T47D (cell line): ENCODE measurements around the gene DCAF12L2.
A peak's percentile ranks its signal among the peaks of the same experiment; 100 is the strongest.
"Not testable (repeated sequence)": the region's sequence is repeated elsewhere in the genome, so short reads cannot be mapped to it uniquely, and the experiment has no call there.

Experiments used
- DNase-seq, 2 experiments: peaks; one replicate each; pipeline versions ENCODE4 v3.0.0 to v3.0.0-alpha.2; 2011 to 2012; ENCODE audit warnings: low read depth in 1 of 2, low spot score in 1 of 2
- JUND ChIP-seq: IDR thresholded peaks from 2 replicates; pipeline ENCODE4 v1.6.1; 2012; ENCODE audit warnings: low read depth
- in situ Hi-C: cut with HindIII; loops from 2 replicates; pipeline ENCODE4 v1.10.0; 2016; ENCODE audit warnings: low sequenced_read_pairs, low pct_unique_long_range_greater_than_20kb

The DCAF12L2 gene

DNA sequence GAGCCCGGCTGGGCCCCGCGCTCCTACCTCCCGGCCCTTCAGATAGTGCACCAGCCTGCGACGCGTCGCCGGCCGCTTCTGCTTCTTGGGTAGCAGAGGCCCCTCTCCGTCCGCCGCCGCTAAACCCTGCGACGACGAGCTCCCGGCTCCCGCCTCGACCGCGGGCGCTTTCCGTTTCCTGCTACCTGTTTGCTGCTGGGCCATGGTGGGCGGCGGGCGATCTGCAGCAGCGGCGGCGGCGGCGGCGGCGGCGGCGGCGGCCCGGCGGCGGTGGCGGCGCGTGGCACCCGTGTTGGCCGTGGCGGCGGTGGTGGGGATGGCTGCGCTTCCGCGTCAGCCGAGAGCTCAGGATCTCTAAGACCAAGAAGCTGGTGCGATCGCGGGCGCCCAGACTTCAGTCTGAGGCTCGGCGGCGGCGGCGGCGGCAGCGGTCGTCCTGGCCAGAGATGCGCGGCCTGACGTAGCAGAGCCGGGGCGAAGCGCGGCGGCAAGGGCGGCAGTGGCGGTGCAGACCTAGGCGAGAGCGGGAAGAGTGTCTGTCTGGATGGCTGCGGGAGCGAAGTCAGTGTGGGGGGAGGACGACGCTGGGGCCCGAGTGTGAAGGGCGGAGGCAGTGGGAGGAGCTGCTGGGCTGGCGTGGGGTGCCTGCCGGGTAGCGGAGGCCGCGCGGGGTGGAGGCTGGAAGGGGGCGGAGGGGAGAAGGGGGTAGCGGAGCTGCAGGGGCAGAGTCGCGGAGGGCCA lies at the start of gene DCAF12L2:
Gene DCAF12L2, minus strand, starts transcription at position 569 of the 741 bp plus-strand sequence. Its CDS starts 365 bp downstream, at position 204.
- DNase-seq = no peak
- no peak for TF ChIP-seq JUND
- in situ Hi-C loops = no loop called here

DNA sequence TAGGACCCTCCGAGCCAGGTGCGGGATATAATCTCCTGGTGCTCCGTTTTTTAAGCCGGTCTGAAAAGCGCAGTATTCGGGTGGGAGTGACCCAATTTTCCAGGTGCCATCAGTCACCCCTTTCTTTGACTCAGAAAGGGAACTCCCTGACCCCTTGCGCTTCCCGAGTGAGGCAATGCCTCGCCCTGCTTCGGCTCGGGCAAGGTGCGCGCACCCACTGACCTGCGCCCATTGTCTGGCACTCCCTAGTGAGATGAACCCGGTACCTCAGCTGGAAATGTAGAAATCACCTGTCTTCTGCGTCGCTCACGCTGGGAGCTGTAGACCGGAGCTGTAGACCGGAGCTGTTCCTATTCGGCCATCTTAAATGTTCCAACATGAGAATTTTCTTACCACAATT lies 24.8 kb upstream of the DCAF12L2 start:
- in situ Hi-C loops, DNase-seq: not testable (repeated sequence)

DNA sequence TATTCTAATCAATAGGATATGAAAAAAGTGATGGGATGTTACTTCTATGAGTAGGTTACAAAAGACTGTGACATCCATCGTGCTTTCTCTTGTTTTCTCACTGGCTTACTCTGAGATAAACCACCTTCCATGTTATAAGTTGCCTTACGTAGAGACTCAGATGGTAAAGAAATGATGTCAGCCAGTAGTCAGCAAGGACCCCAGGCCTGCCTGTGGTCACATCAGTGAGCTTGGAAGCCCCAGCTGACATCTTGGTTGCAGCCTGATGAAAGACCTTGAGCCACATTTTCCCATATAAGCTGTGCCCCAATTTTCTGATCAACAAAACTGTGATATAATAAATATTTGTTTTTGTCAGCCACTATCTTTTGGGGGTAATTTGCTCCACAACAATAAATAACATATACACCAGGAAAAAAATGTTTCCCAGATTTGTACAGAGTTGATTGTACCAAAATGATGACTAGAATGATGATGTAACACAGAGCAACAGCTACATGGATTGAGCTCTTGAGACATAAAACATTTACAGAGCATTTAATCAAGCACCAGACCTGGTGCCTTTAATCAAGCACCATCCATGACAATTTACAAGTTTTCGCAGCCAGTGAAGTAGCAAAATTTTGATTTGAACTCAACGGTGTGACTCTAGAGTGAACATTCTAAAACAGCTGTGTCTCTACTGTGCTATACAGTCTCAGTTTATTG lies 11.2 kb upstream of the DCAF12L2 start:
- no peak for DNase-seq
- in situ Hi-C loops = no loop called here
- TF ChIP-seq JUND = no peak

DNA sequence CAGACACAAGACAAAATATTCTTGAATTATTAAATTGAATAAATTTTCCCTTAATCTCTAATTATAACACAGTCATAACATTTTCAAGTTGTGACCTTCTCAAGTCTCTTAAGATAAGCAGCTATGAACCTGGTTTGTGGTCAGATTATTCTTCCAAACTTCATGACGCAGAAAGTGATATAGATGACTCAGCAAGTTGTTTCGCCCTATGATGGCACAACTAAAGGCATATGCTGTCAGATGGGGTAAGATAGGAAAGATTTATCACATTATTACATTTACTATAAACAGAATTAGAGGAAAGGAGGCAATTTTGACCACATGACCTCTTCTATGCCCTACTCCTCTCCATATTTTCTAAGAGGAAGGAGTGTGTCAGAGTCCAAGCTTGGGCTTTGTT lies 4.6 kb upstream of the DCAF12L2 start:
- in situ Hi-C loops = no loop called here
- no peak for DNase-seq
- TF ChIP-seq JUND = no peak

DNA sequence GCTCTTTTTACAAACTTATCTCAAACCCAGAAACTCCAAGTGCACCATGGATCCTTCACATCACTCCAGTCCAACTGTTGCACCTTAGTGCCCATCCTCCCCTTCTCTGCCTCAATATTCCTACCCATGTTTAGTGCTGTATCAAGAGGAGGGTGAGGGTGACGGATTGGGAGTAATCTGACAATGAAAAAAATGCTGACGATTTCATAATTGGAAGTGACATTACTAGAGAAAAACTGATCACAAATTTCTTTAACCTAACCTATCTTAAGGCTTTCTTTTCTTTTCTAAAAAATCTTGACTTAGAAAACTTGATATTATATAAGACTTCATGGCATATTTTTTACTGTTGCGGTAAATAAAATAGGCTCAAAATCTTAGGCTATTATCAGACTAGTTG lies 1.5 kb upstream of the DCAF12L2 start:
- no peak for TF ChIP-seq JUND

DNA sequence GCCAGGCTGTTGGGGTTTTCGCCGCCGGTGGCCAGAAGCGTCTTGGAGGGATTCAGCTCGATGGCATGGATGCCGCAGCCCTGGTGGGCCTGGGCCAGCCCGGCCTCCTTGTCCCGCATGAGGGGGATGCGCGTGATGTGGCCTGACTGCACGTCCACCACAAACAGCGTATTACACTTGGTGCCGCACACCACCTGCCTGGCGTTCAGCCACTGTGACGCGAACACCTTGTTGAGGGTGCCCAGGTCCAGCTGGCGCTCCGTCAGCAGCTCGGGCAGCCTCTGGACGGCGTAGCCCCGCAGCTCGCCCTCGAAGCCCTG lies 728 bp downstream of the DCAF12L2 start:
- in situ Hi-C loops = no loop called here
- no peak for DNase-seq
- no peak for TF ChIP-seq JUND

More for the DNA sequence above, 1.5 kb upstream of the DCAF12L2 start:
- in situ Hi-C loops = no loop called here
- no peak for DNase-seq

DNA sequence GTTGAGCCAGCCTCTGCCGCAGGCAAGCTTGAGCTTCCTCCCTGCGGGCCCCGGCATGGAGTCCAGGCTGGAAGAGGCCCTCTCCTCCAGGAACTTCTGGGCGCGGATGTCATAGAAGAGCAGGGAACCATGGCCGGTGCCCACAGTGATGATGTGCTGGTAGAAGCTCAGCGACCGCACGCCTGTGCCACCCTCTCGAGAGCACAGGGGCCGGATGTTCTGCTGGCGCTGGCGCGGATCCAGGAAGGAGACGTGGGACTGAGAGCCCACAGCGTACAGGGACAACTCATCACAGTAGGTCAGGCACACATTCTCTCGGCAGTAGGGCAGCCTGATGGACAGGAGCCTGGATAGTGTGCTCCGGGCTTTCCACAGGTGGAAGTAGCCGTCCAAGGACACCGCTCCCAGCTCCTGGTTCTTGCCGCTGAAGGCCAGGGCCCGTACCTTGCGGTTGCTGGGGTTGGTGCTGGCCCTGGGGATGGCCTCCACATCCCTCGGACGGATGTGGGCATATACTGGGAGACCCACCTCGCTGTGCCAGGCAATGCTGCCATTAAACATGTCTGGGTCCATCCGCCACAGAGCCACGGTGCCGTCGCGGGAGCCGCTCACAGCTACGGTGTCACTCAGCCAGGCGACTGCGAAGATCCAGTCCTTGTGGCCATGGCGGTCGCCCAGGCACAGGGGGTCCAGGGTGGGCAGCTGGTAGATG lies 1.2 kb downstream of the DCAF12L2 start:
- TF ChIP-seq JUND = no peak
- in situ Hi-C loops = no loop called here
- DNase-seq = no peak

DNA sequence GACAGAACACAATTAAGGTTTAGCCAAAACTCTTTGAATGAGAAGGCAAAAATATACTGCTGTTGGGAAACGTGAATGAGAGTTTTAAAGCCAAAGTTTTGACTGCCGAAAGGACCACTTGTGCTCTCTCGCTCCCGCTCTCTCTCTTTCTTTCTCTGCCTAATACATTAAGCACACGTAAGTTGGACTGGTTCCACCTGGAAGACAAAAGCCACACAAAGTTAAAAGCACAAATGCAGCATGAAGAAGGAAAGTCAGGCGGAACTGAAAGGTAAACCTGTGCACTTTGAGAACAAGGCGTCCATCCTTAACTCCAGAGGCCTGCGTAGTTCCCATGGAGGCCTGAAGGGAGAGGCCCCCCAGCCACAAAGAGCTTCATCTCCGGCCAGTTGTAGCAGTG lies 1.9 kb downstream of the DCAF12L2 start:
- no peak for TF ChIP-seq JUND
- in situ Hi-C loops = no loop called here
- DNase-seq = no peak

DNA sequence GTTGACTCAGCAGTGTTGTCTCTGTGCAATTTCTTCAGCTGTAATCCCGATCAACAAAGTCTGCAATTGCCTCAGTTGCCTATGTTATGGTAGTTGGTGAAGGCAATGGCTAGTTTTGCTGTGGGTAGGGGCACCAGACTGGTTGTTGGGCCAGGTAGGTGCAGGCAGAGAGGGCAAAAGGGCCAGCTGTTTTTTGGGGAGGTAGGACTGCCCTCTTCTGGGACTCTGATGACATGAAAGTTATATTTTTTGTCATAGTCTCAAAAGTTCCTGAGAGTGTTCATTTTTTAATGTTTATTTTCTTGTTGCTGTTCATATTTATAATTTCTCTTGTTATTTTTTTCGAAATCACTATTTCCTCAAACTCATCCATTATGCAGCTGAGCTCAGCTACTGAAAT lies 25.1 kb downstream of the DCAF12L2 start:
- no peak for TF ChIP-seq JUND
- no peak for DNase-seq
- in situ Hi-C loops = no loop called here

DNA sequence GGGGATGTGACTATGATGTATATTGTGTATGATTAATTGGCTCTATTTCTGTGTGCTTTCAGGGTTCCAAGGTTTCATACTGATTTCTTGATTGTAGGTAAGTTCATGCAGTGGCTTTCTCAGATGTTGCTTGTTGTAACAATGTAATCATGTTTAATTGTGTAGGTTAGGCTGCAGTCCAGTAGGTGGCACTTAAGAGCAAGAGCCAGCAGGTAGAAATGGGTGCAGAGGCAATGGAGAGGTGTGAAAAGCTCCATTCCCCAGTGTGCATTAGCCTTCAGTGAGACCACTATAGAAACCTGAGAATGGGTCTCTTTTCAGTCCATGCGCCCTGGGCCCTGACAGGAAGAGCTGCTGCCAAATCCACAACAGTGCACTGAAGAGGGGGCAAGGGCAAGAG lies 28.2 kb downstream of the DCAF12L2 start:
- peak in 1 of 2 experiments; percentile 36 for DNase-seq
- in situ Hi-C loops = no loop called here
- no peak for TF ChIP-seq JUND

DNA sequence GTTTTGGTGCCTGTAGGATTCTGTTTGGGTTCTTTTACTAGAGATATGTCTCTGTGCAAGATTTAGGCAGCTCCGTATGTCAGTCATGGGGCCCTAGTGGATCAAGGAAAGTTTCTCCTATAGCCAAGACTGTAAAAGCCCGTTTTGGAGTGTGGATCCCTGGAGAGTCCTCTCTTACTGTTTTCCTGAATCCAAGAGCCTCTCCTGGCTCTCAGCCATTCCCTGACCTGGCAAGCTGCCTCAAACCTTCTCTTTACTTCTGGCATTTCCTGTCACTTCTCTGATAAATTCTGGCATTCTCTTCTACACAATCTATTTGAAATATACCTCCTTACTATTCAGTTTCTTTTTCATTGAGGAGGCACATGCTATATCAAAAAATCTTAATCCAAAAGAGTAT lies 41.4 kb downstream of the DCAF12L2 start:
- TF ChIP-seq JUND = no peak
- in situ Hi-C loops = no loop called here
- DNase-seq = no peak
